ENCODE measurements around the gene MX2.

GRCh38 chr21:41446586-41446985 lies 84.8 kb downstream of the MX2 start:
- TF ChIP-seq POLR2A (IDR thresholded peaks at IDR 0.05): no peak
- TF ChIP-seq CTCF (IDR thresholded peaks at IDR 0.05): no peak
- no peak for TF ChIP-seq EP300 (IDR thresholded peaks at IDR 0.05)

All from tibial nerve (tissue), 4 donors.